ENCODE results near the gene KRT4. TPM values are rescaled to one million over a fixed set of nuclear protein-coding genes. Genes with fewer than 3 reads are reported as not detected.

The KRT4 gene
- polyA plus RNA-seq, 2 of the 4 experiments (the other 2 are of a cell fraction), result 2.1 to 12.8 TPM

- Histone ChIP-seq H3K4me1 (no peaks in the 10 kb centered on the region), H3K9me3 (no peaks in the 10 kb centered on the region), H3K4me3 (no peak within 1 kb of the TSS), H3K4me2 (no peak within 1 kb of the TSS), H3K27ac (no peak within 1 kb of the TSS)
- TF ChIP-seq MAFK (IDR thresholded peaks at IDR 0.05; ENCODE audit: partially characterized antibody) (no peak), ELK1 (IDR thresholded peaks at IDR 0.05; ENCODE audit: low read depth, low read length) (no peak), SREBF2 (IDR thresholded peaks at IDR 0.05) (no peak), HDAC2 (IDR thresholded peaks at IDR 0.05) (no peak), FOSB (CRISPR knock-in tag; IDR thresholded peaks at IDR 0.05) (no peak), MAX (IDR thresholded peaks at IDR 0.05) (no peak), MAZ (IDR thresholded peaks at IDR 0.05; ENCODE audit: borderline replicate concordance, low read depth, low read length) (no peak), HOXB5 (CRISPR knock-in tag; IDR thresholded peaks at IDR 0.05) (no peak), CEBPB (IDR thresholded peaks at IDR 0.05) (no peak)
- WGBS (ENCODE audit: missing lambda C conversion rate), result 82% methylated on average over 8 of the region's 8 CpGs
- ChIA-PET CTCF (interaction anchor here (0.5 to 2.2 kb wide), 4 partner anchors 10 to 89 kb away, joined by 3 to 7 read pairs (median 4); no protein-coding TSS in a partner anchor), POLR2A (no interaction called here)
- no peak for ATAC-seq
- no peak for FAIRE-seq
- DNase-seq (ENCODE audit: low read depth in 1 of 2, low spot score in 1 of 2), result no peak
These were observed 37.0 kb downstream of the KRT4 start, which contains the start of gene KRT76 for GRCh38 chr12:52776913-52777395. Gene KRT76, minus strand, starts transcription at chr12:52777345. Its CDS starts 54 bp downstream, at chr12:52777291.

GRCh38 chr12:52776435-52776834 lies 37.5 kb downstream of the KRT4 start:
- no peak for DNase-seq (ENCODE audit: low read depth in 1 of 2, low spot score in 1 of 2)
- WGBS (ENCODE audit: missing lambda C conversion rate), result 62% methylated on average over 5 of the region's 5 CpGs

GRCh38 chr12:52774629-52775250 lies 39.2 kb downstream of the KRT4 start:
- 80% methylated on average over 5 of the region's 8 CpGs for WGBS (ENCODE audit: missing lambda C conversion rate)
- CTCF ChIA-PET, result interaction anchor here (1.3 to 1.9 kb wide), 3 partner anchors 16 kb away, joined by 3 to 7 read pairs (median 3); no protein-coding TSS in a partner anchor
- no peak for ATAC-seq

More at GRCh38 chr12:52776435-52776834, 37.5 kb downstream of the KRT4 start:
- ChIA-PET CTCF (interaction anchor here (0.5 to 2.2 kb wide), 6 partner anchors 10 to 89 kb away, joined by 3 to 7 read pairs (median 4); no protein-coding TSS in a partner anchor), POLR2A (no interaction called here)
- H3K4me1 ChIP-seq, result no peaks in the 10 kb centered on the region
- H3K4me3 ChIP-seq, result no peak overlapping the region
- FAIRE-seq (no peak), ATAC-seq (no peak)
- H3K4me2 ChIP-seq, result no peak overlapping the region
- H3K27ac ChIP-seq, result no peak overlapping the region
- no peak for TF ChIP-seq MAZ (IDR thresholded peaks at IDR 0.05; ENCODE audit: borderline replicate concordance, low read depth, low read length)
- TF ChIP-seq ZFP36 (IDR thresholded peaks at IDR 0.05; ENCODE audit: borderline replicate concordance, partially characterized antibody), result no peak
- no peak for TF ChIP-seq ESRRA (IDR thresholded peaks at IDR 0.05; ENCODE audit: borderline replicate concordance, low read length)
- TF ChIP-seq NPAS2 (CRISPR knock-in tag; IDR thresholded peaks at IDR 0.05; ENCODE audit: borderline replicate concordance), result no peak
- TF ChIP-seq NFE2L2 (conservative IDR thresholded peaks at IDR 0.05; ENCODE audit: low read length), result no peak
- TF ChIP-seq RCOR1 (IDR thresholded peaks at IDR 0.05; ENCODE audit: low read depth, low read length), result no peak
- no peaks in the 10 kb centered on the region for H3K9me3 ChIP-seq

More at GRCh38 chr12:52774629-52775250, 39.2 kb downstream of the KRT4 start:
- TF ChIP-seq ZNF302 (CRISPR knock-in tag; IDR thresholded peaks at IDR 0.05) (no peak), FOXS1 (CRISPR knock-in tag; IDR thresholded peaks at IDR 0.05) (no peak), MAX (IDR thresholded peaks at IDR 0.05) (no peak), HOXB13 (CRISPR knock-in tag; IDR thresholded peaks at IDR 0.05; ENCODE audit: low read depth) (no peak), KDM1A (IDR thresholded peaks at IDR 0.05; ENCODE audit: low read depth) (no peak), RAD21 (conservative IDR thresholded peaks at IDR 0.05 in 1 of 2, IDR thresholded peaks at IDR 0.05 in 1 of 2) (no peak), HEYL (CRISPR knock-in tag; IDR thresholded peaks at IDR 0.05) (no peak), CHD4 (IDR thresholded peaks at IDR 0.05; ENCODE audit: borderline replicate concordance) (no peak), POLR2AphosphoS2 (conservative IDR thresholded peaks at IDR 0.05; ENCODE audit: low read length) (no peak), SMC3 (IDR thresholded peaks at IDR 0.05) (no peak)
- no peaks in the 10 kb centered on the region for H3K9me3 ChIP-seq
- H3K4me3 ChIP-seq, result no peak overlapping the region
- no peak for DNase-seq (ENCODE audit: low read depth in 1 of 2, low spot score in 1 of 2)
- no peaks in the 10 kb centered on the region for H3K4me1 ChIP-seq
- H3K27ac ChIP-seq, result no peak overlapping the region
- no peak overlapping the region for H3K4me2 ChIP-seq
- FAIRE-seq, result no peak
- POLR2A ChIA-PET, result no interaction called here

All from A549 (cell line).